ENCODE results near the gene APOE. TPM values are rescaled to one million over a fixed set of nuclear protein-coding genes. Genes with fewer than 3 reads are reported as not detected.

APOE gene
- total and polyA plus RNA-seq, 7 donors, result 4.9 to 19.0 (median 11.9) TPM

DNA sequence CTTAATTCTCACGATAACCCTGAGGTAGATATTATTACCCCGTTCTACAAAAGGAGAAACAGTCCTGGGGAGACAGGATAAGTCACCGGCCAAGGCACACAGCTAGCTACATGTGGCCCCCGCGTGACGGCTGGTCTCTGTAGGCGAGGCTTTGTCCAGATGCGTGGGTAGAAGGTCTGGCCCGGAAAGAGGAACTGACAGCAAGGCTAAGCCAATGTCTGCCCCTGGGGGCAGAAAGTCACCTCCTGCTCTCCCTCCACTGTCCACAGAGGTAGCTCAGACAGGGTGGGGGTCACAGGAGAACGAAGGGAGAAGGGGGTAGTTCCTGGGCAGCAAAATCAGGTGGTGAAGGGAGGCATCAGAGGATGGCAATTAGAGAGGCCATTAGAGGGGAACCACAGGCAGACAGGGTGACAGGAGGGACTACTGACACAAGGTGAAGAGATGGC is 38.2 kb downstream of the APOE start:
- ATAC-seq, result peak in 1 of 4 donors; percentile 41
- peak; percentile 31 to 68 for DNase-seq
- intact Hi-C loops (cut with DNase I), result no loop called here
- WGBS, 3 donors, result 35 to 52% (median 46%) methylated on average over 10 of the region's 10 CpGs
- H3K27ac ChIP-seq, result no peak overlapping the region
- no peaks in the 10 kb centered on the region for H3K4me1 ChIP-seq
- TF ChIP-seq, protein P1, sequence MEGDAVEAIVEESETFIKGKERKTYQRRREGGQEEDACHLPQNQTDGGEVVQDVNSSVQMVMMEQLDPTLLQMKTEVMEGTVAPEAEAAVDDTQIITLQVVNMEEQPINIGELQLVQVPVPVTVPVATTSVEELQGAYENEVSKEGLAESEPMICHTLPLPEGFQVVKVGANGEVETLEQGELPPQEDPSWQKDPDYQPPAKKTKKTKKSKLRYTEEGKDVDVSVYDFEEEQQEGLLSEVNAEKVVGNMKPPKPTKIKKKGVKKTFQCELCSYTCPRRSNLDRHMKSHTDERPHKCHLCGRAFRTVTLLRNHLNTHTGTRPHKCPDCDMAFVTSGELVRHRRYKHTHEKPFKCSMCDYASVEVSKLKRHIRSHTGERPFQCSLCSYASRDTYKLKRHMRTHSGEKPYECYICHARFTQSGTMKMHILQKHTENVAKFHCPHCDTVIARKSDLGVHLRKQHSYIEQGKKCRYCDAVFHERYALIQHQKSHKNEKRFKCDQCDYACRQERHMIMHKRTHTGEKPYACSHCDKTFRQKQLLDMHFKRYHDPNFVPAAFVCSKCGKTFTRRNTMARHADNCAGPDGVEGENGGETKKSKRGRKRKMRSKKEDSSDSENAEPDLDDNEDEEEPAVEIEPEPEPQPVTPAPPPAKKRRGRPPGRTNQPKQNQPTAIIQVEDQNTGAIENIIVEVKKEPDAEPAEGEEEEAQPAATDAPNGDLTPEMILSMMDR (IDR thresholded peaks at IDR 0.05), result no peak
- H3K36me3 ChIP-seq (ENCODE audit: insufficient read depth in 1 of 2, low read depth in 1 of 2), result no peaks in the 10 kb centered on the region
- no peaks in the 10 kb centered on the region for H3K27me3 ChIP-seq (ENCODE audit: insufficient read depth in 3 of 3, low read length in 2 of 3)
- no peaks in the 10 kb centered on the region for H3K9me3 ChIP-seq
- no peak overlapping the region for H3K4me3 ChIP-seq

DNA sequence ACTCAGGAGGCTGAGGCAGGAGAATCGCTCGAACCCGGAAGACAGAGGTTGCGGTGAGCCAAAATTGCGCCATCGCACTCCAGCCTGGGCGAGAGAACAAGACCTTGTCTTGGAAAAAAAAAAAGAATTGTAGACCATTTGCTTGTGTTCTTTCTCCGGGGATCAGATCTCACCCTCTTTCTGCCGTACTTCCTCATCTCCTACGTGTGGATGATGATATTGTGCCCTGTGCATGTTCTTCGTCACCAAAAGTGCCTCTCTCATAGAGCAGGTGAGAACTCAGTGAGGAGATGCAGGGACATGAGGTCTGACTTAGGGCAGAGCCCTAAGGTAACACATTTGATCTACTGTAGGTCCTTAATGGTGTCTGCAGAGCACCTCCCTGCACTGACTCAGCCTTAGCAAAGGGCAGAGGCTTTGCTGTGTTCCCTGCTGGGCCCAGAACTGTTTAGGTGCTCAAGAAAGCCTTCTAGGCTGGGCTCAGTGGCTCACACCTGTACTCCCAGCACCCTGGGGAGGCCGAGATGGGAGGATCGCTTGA is 41.5 kb downstream of the APOE start:
- Histone ChIP-seq H3K9me3 (no peaks in the 10 kb centered on the region), H3K4me3 (no peak overlapping the region), H3K27me3 (ENCODE audit: insufficient read depth in 3 of 3, low read length in 2 of 3) (no peaks in the 10 kb centered on the region), H3K27ac (no peak overlapping the region), H3K4me1 (peaks cover 10% of the 10 kb centered on the region), H3K36me3 (ENCODE audit: insufficient read depth in 1 of 2, low read depth in 1 of 2) (peaks cover 0 to 15% of the 10 kb centered on the region in 2 donors)
- TF ChIP-seq, protein P1 (IDR thresholded peaks at IDR 0.05), result no peak
- 81 to 92% (median 86%) methylated on average over 13 of the region's 13 CpGs for WGBS, 3 donors
- intact Hi-C loops (cut with DNase I), result no loop called here
- ATAC-seq, result no peak
- no peak for DNase-seq

DNA sequence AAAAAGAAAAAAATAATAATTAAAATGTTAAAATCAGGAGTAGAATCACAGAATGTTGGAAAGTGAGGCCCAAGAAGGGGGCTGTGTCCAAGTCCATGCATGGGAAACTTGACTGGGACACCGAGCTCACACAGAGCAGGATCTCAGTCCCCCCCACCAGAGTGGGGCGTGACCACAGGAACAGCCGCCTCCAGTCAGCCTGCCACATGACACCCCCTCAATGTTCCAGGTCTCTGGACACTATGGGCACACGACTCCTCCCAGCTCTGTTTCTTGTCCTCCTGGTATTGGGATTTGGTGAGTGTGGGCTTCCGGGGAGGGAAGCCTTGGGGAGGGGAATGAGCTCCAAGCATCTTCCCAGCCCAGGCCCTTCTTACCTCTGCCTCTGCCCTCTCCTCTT is 42.6 kb downstream of the APOE start:
- intact Hi-C loops (cut with DNase I), result no loop called here
- TF ChIP-seq, protein P1 (IDR thresholded peaks at IDR 0.05), result no peak
- H3K4me1 ChIP-seq, result peaks cover 12% of the 10 kb centered on the region

DNA sequence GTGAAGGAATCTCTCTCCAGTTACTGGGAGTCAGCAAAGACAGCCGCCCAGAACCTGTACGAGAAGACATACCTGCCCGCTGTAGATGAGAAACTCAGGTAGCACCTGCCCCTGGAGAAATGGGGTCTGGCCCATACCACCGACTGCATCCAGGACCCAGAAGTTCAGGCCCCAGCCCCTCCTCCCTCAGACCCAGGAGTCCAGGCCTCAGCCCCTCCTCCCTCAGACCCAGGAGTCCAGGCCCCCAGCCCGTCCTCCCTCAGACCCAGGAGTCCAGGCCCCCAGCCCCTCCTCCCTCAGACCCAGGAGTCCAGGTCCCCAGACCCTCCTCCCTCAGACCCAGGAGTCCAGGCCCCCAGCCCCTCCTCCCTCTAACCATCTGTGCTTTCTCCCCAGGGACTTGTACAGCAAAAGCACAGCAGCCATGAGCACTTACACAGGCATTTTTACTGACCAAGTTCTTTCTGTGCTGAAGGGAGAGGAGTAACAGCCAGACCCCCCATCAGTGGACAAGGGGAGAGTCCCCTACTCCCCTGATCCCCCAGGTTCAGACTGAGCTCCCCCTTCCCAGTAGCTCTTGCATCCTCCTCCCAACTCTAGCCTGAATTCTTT is 43.3 kb downstream of the APOE start:
- ATAC-seq (no peak), DNase-seq (no peak)
- Histone ChIP-seq H3K27ac (no peak overlapping the region), H3K27me3 (ENCODE audit: insufficient read depth in 3 of 3, low read length in 2 of 3) (no peaks in the 10 kb centered on the region), H3K4me1 (peaks cover 18% of the 10 kb centered on the region), H3K9me3 (no peaks in the 10 kb centered on the region), H3K4me3 (no peak overlapping the region), H3K36me3 (ENCODE audit: insufficient read depth in 1 of 2, low read depth in 1 of 2) (peaks cover 0 to 15% of the 10 kb centered on the region in 2 donors)
- TF ChIP-seq, protein P1 (IDR thresholded peaks at IDR 0.05), result no peak
- intact Hi-C loops (cut with DNase I), result no loop called here
- 63 to 75% (median 66%) methylated on average over 4 to 5 of the region's 5 CpGs for WGBS, 3 donors

More for the DNA sequence above, 42.6 kb downstream of the APOE start:
- DNase-seq (no peak), ATAC-seq (no peak)
- 48 to 73% (median 51%) methylated on average over 5 of the region's 5 CpGs for WGBS, 3 donors
- H3K27me3 ChIP-seq (ENCODE audit: insufficient read depth in 3 of 3, low read length in 2 of 3), result no peaks in the 10 kb centered on the region
- H3K9me3 ChIP-seq, result no peaks in the 10 kb centered on the region
- H3K27ac ChIP-seq, result no peak overlapping the region
- H3K36me3 ChIP-seq (ENCODE audit: insufficient read depth in 1 of 2, low read depth in 1 of 2), result peaks cover 0 to 15% of the 10 kb centered on the region in 2 donors
- no peak overlapping the region for H3K4me3 ChIP-seq

Measured in psoas muscle (tissue), 8 donors.